GM21786 (cell line): ENCODE results near the gene TEX19.

Experiments used
- ATAC-seq: cut with Tn5 transposase; IDR thresholded peaks from one replicate; pipeline ENCODE4 v1.9.1; 2021; ENCODE audit not compliant: unreplicated experiment

TEX19 gene

DNA sequence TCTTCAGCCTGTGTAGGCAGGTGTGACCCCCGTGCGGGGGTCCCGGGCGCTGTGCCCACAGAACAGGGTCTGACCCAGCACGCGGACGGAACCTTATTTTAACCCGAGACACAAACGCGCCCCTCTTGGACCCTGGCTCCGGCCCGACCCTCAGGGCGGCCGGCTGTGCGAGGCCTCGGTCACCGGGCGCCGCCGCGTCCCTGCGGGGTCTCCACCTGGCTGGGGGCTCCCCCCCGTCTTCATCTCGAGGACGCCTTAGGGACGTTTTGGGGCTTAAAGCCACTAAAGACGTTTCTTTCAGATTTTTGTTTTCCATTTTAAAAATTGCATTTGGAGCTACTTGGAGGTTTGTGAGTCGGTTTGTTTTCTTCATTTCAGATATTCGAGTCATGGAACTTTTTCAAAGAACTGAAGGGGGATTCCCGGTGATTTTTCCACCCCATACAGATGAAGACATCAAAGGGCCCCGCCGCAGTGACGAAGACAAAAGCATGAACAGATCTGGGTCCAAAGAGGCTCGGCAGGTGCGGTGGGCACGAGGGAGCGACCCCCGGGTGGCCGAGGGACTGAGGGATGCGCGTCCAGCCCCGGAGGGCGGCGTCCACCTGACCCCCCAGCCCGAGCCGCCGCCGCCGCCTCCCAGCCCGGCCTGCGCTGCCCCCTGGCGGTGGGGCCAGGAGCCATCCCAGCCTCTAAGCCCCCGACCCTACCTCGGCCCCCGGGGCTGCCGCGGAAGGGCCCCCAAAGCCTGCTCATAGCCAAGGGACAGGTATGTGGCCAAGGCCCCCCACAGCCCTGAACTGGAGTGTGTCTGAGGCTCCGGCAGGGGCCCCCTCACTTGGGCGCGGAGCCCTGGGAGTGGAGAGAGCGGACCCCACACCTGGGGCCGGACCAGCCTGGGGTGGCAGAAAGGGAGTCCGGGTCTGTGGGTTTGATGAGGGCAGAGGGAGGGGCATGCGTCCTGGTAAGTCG lies 37.8 kb upstream of the TEX19 start:
- ATAC-seq, result no peak

DNA sequence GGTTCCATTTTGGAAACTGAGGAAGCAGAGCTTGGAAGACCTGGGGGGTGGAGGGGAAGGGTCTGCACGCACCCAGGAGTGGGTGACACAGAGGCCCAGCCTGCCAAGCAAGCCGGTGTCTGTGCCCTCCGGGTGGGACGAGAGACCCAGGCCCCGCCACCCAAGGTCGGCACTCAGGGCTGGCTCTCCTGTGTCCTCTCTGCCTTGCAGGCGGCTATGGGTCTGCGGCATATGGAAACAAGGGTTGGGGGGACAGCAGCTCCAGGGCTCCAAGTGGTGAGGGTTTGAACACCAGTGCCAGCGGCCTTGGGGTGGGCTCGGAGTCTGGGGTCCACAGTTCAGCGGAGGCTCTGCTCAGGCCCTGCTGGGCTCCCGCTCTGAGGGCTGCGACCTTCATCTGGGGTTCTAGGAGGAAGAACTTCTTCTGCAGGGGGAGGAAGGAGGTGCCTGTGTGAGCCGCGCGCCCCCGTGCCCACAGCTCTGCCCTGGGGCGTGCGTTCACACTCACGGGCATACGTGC lies 37.0 kb upstream of the TEX19 start:
- ATAC-seq, result no peak

DNA sequence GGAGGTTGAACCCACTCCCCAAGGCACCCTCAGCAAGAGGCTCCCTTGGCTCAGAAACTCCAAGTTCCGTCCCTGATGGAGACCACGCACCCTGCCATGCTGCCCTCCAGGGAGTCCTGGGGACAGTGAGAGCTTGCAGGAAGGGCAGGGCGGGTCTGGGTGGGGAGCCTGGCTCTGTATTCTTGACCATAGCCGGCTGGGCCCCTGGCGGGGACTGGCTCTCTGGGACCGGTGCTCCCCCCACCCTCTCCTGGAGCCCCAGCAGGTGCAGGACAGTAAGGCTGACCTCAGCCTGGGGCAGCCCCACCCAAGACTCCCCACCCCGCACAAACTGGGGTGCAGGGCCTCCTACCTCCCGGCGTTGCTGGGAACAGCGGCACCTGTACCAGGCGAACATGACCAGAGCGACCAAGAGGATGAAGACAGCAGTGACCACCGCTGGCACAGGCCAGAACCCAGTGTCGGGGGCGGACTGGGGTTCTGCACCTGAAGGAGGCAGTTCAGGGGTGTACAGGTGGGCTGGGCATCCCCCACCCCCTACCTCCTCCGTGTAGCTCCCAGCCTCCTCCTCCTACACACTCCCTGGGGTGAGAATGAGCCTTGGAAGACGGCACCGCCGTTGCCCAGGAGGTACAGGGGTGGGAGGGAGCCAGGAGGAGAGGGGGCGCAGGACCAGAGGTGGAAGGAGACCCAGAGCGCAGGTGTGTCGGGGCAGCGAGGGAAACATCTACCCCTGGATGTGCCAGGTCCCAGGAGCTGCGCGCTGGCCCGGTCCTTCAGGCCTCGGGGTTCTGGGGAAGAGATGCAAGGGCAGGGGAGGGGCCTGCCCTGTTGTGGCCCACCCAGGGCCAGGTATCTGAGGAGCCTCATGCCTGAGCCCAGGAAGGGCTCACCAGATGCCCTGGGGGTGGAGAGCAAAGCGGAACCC lies 36.3 kb upstream of the TEX19 start:
- no peak for ATAC-seq

DNA sequence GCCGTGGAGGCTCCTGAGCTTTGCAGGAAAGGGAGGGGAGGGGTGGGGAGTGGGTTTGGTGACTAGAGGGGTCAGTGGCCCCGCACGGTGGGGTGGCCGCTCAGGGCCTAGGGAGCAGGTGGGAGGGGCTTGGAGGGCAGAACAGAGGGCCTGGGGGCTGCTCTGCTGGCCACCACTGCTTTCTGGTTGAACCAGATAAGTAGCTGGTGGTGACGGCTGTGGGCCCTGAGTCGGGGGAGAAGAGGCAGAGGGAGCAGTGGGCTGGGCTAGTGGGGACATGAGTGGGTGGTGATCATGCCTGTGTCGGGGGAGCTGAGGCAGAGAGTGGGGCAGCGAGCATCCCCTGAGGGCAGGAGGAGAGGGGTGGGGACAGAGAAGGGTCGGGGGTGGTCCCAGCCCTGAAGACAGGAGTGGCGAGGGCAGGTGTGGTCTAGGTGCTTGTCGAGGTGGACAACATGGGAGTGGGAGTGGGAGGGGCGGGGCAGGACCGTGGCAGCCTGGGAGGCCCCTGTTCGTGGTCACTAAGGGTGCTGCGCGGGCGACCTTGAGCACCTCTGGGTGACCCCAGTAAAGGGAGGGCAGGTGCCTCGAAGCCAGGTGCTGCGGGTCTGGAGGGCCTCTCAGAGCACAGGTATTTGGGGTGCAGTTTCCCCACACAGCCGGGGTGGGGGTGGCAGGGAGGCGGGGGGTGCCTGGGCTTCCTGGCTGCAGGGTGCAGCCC lies 35.4 kb upstream of the TEX19 start:
- no peak for ATAC-seq

DNA sequence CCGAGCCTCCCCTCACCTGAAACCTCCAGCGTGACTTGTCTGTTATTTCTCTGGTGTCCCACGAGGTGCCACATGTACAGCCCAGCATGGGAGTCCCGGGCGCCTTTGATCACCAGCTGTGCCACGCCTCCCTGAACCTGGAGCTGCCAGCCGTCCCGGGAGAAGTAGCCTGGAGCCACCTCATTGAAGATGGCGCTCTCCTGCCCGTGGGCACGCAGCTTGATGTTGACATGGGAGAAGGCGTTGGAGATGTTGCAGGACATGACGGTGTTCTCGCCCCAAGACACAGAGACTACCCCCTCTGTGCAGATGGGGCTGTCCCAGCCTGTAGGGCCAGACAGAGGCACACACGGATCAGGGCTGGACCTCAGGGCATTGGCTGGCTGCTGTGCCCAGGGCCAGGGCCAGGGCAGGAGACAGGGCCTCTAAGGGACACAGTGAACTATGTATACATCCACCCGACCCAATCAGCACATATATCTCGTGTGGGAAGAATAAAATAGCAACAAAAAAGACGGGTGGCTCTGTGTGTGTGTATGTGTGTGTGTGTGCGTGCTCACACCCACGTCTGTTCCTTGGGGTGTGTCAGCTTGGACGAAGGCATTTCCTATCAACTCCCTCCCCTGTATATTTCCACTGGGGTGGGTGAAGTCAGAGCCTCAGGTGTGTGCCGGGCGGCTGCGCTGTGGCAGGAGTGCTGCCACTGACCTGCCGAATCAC lies 34.3 kb upstream of the TEX19 start:
- ATAC-seq, result no peak

DNA sequence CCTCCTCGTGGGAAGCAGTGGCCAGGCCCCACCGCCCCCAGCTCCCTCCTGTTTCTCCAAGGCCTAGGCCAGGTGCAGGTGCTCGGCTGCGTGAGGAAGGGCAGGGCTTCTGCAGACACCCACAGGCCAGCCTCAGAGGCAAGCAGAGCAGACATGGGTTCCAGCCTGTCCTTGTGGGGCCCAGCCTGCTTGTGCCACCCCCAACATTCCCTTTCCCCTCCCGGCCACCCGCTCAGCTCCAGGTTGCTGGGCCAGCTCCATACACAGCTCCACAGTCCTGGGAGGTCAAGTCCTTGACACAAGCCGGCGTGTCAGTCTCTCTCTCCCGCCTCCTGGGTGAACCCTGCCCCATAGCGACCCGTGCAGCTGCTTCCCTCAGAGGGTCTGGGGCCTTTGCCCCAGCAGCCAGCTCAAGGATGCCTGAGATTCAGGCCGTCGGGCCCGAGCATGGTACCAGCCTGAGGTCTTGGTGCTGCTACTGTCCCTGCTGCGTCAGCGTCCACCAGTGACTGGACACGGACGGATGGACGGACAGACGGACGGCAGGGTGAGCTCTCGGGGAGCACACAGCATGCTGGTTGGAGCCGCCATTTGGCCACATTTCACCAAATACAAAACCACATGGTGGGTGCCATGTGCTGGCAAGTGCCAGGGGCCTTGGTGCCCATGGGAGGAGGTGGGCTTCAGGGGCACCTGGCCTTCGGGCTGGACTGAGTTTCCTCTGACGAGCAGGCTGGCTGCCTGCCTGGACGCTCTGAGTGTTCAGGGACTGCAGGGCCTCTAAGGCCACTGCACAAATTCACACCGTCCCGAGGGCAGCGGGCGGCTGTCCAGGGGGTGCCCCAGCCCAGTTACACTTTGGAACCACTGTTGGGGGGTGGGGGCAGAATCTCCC lies 33.5 kb upstream of the TEX19 start:
- ATAC-seq, result no peak

DNA sequence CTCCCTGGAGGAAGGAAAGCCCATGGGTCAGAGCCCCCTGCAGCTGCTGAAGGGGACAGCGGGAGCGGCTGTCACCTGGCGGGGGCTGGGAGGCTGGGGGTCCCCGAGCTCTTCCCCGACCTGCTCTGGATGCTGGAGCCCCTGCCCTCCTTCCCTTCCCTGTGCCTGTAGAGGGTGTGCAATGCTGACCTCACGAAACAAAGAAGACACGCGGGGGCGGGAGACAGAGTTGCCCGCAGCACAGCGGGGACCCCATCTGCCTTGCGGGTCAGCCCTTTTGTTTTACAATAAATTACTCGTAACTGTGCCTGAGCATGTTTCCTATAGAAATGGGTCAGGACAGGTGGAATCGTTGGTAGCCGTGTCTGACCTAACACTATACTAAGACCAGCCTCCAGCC lies 31.8 kb upstream of the TEX19 start:
- no peak for ATAC-seq

DNA sequence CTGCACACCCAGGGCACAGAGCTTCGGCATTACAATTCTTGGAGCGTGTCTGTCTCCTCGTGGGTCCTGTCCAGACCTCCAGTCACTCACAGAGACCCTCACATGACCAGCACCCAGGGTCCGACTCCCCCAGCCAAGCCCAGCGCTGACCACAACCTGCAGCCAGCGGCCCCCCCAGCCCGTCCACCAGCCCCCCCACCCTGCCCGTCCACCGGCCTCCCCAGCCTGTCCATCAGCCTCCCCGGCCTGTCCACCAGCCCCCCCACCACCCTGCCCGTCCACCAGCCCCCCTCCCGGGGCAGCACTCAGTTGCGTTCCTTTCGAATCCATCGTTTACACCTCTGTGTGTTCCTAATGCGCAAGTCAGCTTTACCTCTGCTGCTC lies 31.3 kb upstream of the TEX19 start:
- ATAC-seq, result no peak

DNA sequence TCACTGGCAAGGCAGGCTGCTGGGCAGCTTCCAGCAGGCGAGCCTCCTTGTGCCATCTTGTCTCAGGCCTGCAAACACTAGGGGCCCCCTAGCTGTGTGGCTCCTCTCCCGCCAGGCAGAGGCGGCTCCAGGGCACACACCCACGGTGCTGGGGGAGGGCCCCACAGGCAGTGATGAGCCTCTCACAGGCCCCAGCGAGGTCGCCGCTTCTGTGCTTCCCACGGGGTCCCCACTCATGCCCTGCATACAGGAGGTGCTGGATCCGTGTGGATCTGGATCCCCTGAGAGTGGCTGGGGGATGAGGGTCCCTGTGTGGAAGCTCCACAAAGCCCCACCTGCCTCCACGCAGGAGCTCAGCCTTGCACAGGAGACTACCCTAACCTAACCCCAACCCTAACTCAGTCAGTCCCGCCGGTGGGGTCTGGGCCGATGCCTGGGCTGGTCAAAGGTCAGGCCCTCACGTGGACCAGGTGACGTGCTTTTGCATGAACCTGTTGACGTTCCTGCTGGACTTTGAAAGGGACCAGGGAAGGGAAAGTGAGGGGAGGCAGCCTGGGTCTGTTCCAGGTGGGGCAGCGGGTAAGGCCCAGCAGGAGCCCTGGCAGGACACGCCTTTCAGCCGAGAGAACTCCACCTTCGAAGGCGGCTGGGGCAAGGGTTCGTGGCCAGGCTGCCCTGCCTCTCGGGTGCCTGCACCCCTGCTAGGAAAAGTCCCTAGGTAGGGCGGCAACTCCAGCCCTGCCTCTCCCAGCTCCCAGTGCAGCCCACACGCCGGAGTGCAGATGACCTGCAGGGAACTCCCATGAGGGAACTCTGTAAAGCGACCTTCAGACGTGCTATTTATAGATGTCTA lies 30.7 kb upstream of the TEX19 start:
- no peak for ATAC-seq

DNA sequence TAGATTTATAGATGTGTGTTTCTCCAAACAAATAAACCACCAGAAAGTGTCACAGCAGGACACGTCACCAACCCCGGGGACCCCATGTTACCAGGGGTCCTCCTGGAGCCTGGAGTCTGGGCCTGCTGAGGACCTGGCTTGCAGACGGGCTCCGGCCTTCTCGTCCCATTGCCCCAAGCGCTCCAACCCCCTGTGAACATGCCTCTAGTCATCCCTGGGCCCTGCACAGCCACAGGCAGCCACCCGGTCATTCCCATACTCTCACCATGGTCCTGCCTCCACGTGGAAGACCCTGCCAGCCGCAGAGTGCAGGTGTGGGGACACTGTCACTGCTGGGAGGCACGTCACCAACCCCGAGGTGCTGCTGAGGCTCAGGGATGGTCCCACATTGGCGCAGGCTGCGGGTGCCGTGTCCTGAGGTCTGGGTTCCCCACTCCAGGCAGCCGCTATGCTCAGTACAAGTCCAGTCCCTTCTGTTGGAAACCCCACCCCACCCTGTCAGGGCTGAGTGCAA lies 30.0 kb upstream of the TEX19 start:
- ATAC-seq, result no peak

DNA sequence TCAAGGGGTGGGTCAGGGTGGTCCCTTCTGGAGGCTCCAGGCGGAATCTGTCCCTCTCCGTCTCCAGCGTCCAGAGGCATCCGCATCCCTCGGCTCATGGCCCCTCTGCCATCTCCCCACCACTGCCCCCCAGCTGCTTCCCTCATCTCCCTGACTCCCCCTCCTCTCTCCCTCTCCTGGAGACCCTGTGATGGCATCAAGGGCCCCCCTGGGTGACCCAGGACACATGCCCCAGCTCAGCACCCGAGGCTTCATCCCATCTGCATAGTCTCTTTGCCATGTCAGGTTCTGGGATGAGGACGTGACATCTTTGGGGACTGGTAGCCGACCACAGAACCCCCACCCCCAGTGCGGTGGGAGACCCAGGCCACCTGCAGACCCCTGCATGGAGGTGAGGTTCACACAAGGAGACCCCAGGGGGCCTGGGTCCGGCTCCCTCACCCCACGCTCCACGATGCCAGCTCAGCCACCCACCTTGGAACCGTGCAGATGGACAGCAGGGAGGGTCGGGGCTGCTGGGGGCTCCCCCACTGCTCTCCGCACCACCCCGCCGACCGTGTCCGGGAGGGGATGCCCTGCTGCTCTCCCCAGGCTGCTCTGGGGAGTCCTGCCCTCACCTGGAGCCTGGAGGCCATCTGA lies 29.2 kb upstream of the TEX19 start:
- ATAC-seq, result no peak

DNA sequence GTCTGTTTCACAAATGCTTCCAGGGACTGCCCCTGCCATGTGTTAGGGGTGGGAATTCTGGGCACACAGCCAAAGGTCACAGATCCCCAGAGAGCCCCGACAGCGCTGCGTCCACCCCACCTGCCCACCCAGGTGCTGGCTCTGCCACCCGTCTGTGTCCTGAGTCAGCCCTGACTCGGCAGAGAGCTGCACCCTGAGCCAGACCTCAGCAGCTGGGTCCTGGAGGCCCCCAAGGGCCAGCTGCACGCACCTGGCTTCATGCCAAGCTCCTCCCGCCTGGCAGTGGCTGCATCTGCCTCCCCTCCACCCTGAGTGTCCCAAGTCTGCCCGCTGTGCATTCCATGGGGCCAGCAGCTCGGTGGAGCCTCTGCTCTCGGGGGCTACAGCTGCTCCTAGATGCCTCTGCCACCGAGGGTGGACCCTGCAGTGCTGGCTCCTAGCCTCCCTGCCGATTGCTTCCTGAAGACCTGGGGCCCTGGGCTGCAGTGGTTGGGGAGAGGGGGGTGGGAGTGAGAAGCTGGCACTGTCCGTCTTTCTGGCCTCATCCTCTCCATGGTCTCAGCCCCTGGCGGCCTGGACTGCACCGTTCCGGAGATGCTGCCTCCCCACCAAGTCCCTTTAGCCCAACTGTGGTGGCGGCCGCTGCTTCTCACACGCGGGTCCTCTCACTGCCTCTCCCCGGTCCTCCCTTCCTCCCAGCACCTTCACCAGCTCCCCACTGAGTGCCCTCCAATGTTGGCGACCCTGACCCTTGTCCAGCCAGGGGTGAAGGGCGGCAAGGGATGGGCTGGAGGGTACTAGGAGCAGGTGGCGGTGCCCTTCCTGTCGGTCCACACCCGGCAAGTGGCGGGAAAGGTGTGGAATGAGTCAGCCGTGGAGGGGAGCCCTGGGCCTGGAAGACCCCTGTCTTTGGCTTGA lies 28.5 kb upstream of the TEX19 start:
- ATAC-seq, result no peak

DNA sequence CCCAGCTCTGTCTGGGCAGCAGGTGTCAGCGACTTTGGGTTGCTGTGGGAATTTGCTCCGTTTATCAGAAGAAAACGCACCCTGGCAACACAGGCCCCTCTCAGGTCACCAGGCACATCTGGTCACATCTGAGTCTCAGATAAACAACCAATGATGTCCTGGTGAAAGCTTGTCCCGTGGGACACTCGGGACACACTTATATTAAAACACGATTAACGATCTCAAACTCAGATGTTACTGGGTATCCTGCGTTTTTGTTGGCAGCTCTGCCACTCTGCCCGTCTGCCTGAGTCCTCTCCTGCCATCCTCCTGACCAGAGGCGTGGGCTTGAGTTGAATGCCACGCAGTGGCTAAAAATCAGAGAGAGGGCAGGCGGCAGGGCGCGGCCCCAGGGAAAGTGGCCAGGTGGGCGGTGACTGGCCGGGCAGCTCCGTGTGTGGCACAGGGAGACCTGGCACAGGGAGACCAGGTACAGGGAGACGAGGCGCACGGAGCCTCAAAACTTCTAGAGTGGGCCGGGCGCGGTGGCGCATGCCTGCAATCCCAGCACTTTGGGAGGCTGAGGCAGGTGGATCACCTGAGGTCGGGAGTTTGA lies 27.6 kb upstream of the TEX19 start:
- ATAC-seq, result no peak

DNA sequence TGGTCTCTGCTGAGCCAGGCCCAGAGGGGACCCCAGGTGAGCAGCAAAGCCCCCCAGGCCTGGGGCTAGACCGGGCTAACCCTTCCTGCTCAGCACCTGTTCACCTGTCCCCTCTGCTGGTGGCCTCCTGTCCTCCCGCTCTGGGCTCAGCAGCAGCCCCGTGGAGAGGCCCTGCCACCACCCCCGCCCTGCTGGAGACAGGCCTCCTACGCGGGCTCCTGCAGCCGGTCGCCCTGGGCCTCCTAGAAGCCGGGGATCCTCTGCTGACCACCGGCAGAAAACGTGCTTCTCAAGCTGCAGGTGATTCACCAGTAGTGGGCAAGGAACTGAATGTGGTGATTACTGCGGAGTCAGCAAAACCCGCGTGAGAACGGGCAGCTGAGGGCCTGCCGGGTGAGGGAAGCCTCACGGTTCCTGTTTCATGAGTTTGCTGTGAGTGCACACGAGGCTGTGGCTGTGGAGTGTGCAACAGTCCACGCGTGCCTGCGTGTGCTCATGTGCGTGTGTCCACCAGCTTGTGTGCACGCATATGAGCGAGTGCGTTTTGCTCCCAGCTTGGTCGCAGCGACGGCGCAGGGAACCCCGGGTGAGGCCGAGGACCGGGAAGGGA lies 26.3 kb upstream of the TEX19 start:
- ATAC-seq, result no peak

DNA sequence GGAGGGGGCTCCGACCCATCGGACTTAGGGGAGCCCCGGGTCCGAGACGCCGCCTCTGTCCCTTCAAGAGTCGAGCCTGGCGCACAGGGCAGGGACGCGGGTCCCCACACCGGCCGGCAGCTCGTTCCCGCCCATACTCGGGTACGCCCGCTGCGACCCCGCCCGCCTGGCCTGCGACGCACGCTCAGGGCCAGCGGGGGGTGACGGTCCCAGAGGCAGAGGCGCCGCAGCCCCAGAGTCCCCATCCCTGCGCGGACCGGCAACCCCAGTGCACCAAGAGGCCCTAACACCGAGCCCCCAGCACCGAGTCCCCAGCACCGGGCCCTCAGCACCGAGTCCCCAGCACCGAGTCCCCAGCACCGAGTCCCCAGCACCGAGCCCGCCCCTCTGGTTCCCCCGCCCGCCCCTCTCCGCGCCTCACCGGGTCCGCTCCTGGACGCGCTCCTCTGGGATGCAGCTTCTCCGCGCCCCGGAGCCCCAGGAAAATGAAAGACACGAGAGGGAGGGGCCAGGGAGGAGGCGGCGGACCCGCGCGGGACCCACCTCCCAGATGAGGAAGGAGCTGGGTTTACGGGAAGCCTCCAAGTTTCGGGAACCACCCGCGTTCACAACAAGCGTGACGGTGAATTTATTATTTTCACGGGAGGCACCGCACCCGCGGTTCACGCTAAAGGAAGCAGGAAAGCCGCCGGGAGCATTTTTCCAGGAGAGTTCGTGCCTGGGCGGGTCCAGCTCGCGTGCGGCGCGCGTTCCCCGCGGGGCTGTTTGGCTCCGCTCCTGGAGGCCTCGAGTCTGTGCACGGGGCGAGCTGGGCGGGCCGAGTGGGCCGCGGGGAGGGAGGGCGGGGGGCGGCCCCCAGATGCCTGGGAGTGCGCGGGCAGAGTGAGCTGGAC lies 25.5 kb upstream of the TEX19 start, which contains the start of gene SECTM1:
SECTM1 (minus strand) TSS at position 488 of the 893 bp plus-strand sequence. CDS start 6,526 bp downstream, outside the sequence.
- ATAC-seq, result no peak
